SJCRH30 (cell line): ENCODE results near the gene LTF. TPM values are rescaled to one million over a fixed set of nuclear protein-coding genes. Genes with fewer than 3 reads are reported as not detected.
"Not testable (repeated sequence)": the region's sequence is repeated elsewhere in the genome, so short reads cannot be mapped to it uniquely, and the experiment has no call there.

Source experiments
- DNase-seq, 2 experiments: peaks; one replicate each; pipeline ENCODE4 v3.0.0-alpha.2; 2015 to 2020
- H3K27ac ChIP-seq: fragments of 250-450 bp; sonication (Bioruptor Pico); 2 replicates; pipeline ENCODE4 v1.5.1; 2020; ENCODE audit warnings: mild to moderate bottlenecking, moderate library complexity
- H3K27me3 ChIP-seq: fragments of 250-450 bp; sonication (Bioruptor Pico); 2 replicates; pipeline ENCODE4 v1.5.1; 2020; ENCODE audit warnings: mild to moderate bottlenecking, moderate library complexity
- H3K36me3 ChIP-seq: fragments of 250-450 bp; sonication (Bioruptor Pico); 2 replicates; pipeline ENCODE4 v1.5.1; 2020; ENCODE audit warnings: mild to moderate bottlenecking, moderate library complexity
- H3K4me1 ChIP-seq: fragments of 250-450 bp; sonication (Bioruptor Pico); 2 replicates; pipeline ENCODE4 v1.5.1; 2020; ENCODE audit warnings: mild to moderate bottlenecking, moderate library complexity
- H3K4me3 ChIP-seq: fragments of 250-450 bp; sonication (Bioruptor Pico); 2 replicates; pipeline ENCODE4 v1.5.1; 2020; ENCODE audit warnings: mild to moderate bottlenecking, moderate library complexity
- H3K9me3 ChIP-seq: fragments of 250-450 bp; sonication (Bioruptor Pico); replicated peaks from 2 replicates; pipeline ENCODE4 v1.5.1; 2020; ENCODE audit warnings: mild to moderate bottlenecking, moderate library complexity
- total RNA-seq: library from RNA; depleted of rRNA; stranded (reverse); fragments of >200 nt; shearing (Covaris generic); gene quantifications from 2 replicates; pipeline ENCODE4 v1.2.3, GENCODE V29; 2014

The LTF gene
- total RNA-seq, 1 experiment from 2014 or later: not detected

DNA sequence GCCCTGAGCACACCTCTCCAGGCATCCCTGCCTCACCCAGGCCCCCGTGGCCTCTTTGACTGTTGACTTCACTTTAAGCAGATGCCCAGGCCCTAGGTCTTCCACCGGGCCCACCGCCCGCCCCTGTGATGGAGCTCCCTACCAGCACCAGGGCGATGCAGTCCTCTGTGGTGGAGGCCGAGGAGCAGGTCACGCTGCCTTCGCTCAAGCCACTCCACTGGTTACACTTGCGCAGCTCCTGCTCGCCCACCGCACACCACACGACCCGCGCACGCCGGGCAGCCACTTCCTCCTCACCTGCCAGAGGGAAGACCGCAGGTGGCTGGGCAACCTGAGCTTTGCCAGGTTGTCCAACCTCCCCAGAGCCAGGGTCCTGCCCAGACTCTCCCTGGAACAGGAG, 16.0 kb downstream of the LTF start:
- no peak for DNase-seq
- Histone ChIP-seq H3K9me3 (no peaks in the 10 kb centered on the region), H3K4me1 (no peaks in the 10 kb centered on the region), H3K4me3 (no peak overlapping the region), H3K27ac (no peak overlapping the region), H3K27me3 (no peaks in the 10 kb centered on the region), H3K36me3 (no peaks in the 10 kb centered on the region)

DNA sequence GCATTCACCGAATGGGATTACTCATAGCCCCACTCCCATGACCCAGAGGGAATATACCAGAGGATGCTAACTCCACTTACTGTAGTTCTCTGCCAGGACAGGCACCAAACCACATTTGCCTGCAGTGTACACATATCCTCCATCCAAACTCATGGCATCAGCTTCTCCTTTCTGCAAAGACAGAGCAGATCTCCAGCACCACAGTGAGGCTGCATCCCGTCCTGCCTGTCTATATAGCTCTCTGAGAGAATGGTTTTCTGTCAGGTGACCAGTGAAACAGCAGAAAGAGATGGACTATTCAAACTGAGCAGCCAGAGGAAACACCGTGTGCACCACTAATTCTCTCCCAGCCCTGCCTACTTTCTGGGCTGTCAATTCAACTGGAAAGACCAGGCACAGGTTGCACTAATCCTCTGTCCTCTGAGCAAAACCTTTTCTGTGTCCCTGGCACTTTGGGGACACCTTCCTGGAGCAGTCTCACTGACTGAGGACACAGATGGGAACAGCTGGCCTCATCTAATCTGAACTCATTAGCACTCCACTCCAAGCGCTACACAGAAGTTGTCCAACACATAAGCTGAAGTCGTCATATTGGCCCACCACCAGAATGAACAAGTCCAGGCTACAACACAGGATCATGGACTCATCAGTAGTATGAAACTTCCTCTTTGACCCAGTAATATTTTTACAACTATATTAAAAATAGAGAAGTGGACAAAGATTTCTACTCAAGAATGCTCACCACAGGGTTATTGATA, 17.3 kb downstream of the LTF start:
- H3K4me1 ChIP-seq: no peaks in the 10 kb centered on the region
- H3K4me3 ChIP-seq: no peak overlapping the region
- H3K27me3 ChIP-seq: no peaks in the 10 kb centered on the region
- no peaks in the 10 kb centered on the region for H3K36me3 ChIP-seq
- no peak for DNase-seq
- no peak overlapping the region for H3K27ac ChIP-seq
- no peaks in the 10 kb centered on the region for H3K9me3 ChIP-seq

DNA sequence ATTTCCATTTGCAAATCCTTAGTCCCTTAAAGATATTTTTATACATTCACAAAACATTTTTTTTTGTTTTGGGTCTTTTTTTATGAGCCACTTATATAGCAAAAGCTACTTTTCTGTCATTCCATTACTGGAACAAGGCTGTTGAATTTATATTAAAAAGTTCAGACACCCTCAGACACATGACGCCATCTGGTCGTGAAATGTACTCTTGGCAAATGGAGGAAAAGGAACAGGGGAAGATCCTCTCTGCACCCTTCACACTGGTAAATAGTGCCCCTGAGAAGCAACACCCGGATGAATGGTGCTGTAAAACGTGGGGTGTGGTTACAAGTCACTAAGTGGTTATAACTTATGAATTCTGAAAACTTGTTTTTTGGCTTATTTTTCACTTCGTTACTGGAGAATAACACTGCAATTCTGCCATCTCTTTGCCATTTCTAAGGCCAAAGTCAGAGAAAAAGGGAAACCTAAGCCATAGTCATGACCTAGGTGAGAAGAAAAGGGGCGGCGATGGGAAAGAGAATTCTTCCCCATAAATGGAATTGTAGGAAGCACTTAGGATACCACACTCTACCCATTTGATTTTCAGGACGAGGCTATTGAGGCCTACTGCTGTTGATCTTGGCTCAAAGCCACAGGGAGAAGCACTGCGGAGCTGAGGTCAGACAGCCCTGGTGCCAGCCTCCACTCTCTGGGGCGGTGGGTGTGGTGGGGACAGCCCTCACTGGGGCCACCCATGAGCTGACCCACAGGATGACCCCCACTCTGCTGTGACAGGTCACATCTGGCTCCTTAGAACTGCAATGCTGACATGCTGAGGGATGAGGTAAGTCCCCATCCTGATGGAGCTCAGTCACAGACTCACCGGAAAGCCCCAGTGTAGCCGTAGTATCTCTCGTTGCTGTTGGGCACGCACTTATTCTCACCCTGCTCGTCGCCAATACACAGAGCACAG, 21.9 kb downstream of the LTF start:
- Histone ChIP-seq H3K36me3 (no peaks in the 10 kb centered on the region), H3K27me3 (no peaks in the 10 kb centered on the region), H3K4me3 (no peak overlapping the region), H3K4me1 (no peaks in the 10 kb centered on the region), H3K9me3 (no peaks in the 10 kb centered on the region), H3K27ac (no peak overlapping the region)
- no peak for DNase-seq

DNA sequence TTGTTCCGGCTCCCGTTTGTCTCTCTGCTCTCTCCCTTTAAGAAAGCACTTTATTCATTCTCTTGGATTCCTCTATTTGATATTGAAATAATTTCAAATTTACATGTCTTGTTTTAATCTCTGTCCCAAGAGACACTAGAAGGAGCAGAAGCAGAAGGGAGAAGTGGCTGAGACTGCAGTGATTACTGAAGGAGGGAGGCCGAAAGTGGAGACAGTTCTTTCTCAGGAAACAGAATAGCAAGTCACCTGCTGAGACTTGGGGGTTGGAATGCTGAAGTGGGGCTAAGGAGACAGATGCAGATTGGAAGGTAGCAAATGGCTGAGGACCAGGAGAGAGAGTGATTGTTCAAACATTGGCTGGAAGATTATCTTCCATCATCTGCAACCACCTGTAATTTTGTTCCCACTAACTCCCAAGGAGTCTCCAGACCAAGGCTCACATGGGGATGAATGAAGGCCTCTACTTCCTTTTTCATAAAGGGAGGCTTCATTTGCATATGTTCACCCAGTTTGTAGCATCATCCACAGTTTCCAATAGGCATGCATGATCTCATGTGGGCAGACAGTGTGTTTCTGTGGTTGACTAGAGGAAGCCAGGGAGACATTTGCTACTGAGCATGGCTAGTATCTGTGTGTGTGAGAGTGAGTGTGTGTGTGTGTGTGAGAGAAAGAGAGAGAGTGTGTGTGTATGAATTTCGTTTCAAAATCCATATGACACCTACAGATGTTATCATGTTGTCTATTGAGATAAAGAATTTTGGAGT, 24.0 kb downstream of the LTF start:
- no peaks in the 10 kb centered on the region for H3K27me3 ChIP-seq
- no peak for DNase-seq
- no peaks in the 10 kb centered on the region for H3K36me3 ChIP-seq
- H3K9me3 ChIP-seq: no peaks in the 10 kb centered on the region
- H3K4me3 ChIP-seq: no peak overlapping the region
- H3K4me1 ChIP-seq: no peaks in the 10 kb centered on the region
- no peak overlapping the region for H3K27ac ChIP-seq

DNA sequence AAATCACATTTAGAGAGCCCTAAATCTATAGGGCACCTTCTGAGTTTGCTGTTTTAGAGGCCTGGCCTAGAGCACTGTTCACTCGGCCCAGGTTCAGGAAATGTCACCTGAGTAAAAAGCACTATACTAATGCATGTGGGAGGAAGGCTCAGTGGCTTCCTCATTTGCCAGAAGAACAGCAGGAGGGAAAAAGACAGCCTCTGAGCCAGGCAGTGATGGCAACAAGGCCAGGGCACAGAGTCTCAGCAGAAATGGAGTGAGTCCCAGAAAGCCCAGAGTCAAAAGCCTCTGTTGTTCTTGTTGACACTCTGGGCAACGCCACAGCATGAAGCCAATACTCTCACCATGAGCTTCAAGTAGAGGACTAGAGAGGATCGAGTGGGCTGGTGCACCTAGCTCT, 25.9 kb downstream of the LTF start:
- Histone ChIP-seq H3K4me3 (no peak overlapping the region), H3K4me1 (no peaks in the 10 kb centered on the region), H3K9me3 (no peaks in the 10 kb centered on the region), H3K27me3 (no peaks in the 10 kb centered on the region), H3K27ac (no peak overlapping the region), H3K36me3 (no peaks in the 10 kb centered on the region)
- DNase-seq: no peak

DNA sequence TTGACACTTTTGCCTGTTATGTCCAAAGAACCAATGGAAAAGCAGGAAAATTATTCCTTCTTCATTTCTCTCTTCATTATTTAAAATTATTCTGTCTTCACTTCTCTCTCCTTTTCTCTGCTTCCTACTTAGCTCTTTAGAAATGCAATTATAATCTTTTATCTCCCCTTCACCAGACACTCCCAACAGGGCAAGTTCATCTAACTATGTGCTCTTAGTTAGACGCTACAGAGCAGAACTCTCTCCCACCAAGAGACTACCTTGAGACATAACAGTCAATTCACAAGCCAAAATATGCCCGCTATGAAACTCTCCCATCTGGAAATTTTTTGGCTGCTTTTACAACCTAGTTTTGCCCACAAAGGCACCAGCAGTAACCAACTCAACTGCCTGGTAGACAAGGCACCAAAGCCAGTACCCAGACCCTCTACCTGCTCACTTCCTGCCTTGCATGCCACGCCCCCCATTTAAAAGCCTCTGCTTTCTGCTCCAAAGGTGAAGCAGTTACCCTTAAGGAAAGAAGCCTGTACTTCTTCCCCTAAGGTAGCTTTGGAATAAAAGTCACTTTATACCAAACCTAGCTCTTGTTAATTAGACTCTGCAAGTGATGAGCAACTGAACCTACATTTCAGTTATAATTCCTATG, 29.5 kb downstream of the LTF start:
- H3K27me3 ChIP-seq: no peaks in the 10 kb centered on the region
- H3K27ac ChIP-seq: no peak overlapping the region
- DNase-seq: no peak
- H3K4me1 ChIP-seq: no peaks in the 10 kb centered on the region
- no peaks in the 10 kb centered on the region for H3K9me3 ChIP-seq
- no peak overlapping the region for H3K4me3 ChIP-seq
- H3K36me3 ChIP-seq: no peaks in the 10 kb centered on the region

DNA sequence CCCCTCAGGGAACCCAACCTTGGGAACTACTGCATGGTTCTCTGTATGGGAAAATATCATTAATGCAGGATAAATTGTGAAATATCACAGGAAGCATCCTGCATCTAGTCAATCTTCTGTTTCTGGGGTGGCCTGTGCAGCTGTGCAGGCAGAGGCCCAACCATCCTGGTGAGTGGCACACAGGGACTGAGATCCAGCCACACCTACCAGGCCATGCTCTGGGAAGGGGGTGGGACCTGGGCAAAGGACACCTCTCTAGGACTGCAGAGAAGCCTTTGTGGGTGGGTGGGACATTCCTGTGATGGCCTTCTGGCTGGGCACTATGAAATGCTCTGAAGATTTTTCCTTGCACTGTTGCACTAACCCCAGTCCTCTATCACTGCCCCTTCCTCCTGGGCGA, 30.9 kb downstream of the LTF start:
- no peak for DNase-seq
- no peak overlapping the region for H3K4me3 ChIP-seq
- H3K27ac ChIP-seq: no peak overlapping the region
- no peaks in the 10 kb centered on the region for H3K9me3 ChIP-seq
- no peaks in the 10 kb centered on the region for H3K36me3 ChIP-seq
- H3K4me1 ChIP-seq: no peaks in the 10 kb centered on the region
- H3K27me3 ChIP-seq: no peaks in the 10 kb centered on the region

DNA sequence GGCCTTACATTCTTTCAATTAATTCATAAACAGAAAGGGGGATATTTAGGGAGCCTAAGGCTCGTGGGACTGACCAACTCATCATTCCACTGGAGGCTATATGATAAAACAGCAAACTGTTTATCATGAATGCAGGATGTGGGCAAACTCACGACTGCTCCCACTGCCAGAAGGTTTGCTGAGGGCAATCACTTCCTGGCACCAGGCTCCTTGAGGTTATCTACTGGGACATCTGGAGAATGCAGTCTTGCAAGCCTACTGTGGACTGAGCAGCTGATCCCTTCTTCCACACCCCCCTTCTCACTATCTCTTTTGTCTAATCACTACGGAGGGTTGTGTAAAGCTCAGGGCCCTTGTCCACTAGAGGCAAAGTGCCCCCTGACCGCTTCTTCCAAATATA, 31.6 kb downstream of the LTF start:
- H3K36me3 ChIP-seq, H3K4me3 ChIP-seq, H3K27ac ChIP-seq, H3K4me1 ChIP-seq, H3K9me3 ChIP-seq, DNase-seq, H3K27me3 ChIP-seq: not testable (repeated sequence)

DNA sequence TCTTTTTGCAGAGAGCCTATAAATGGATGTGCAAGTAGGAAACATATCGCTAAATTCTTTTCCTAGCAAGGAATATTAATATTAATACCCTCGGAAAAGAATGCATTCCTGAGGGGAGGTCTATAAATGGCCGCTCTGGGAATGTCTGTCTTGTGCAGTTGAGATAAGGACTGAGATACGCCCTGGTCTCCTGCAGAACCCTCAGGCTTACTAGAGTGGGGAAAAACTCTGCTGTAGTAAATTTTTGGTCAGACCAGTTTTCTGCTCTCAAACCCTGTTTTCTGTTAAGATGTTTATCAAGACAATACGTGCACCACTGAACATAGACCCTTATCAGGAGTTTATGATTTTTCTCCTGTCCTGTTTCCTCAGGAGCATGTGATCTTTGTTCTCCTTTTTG, 32.8 kb downstream of the LTF start:
- DNase-seq, H3K4me1 ChIP-seq, H3K9me3 ChIP-seq, H3K36me3 ChIP-seq, H3K27ac ChIP-seq, H3K27me3 ChIP-seq, H3K4me3 ChIP-seq: not testable (repeated sequence)

DNA sequence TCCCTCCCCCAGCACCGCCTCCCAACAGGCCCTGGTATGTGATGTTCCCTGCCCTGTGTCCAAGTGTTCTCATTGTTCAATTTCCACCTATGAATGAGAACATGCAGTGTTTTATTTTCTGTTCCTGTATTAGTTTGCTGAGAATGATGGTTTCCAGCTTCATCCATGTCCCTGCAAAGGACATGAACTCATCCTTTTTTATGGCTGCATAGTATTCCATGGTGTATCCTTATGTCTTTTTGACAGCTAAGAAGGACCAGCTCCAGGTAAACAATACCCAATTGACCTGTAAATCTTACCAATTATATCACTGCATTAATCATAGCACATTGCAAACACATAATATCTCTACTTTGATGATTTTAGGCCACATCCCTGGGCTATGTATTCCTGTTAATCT, 33.8 kb downstream of the LTF start:
- not testable (repeated sequence) for H3K27me3 ChIP-seq, H3K4me3 ChIP-seq, H3K27ac ChIP-seq, H3K9me3 ChIP-seq, DNase-seq, H3K4me1 ChIP-seq, H3K36me3 ChIP-seq

DNA sequence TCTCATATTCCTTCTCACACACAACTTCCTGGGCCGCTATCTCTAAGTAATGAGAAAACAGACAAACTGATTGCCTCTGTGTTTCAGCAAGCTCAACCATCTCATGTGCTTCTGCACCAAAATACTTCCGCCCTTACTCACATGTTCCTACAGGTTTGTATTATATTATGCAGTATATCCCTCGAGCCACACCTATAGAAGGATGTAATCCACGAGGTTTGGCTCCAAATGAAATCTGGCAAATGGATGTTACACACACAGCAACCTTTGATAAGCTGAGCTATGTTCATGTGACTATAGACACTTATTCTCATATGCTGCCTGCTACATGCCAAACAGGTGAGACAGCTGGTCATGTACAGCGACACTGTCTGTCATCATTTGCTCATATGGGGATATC, 35.0 kb downstream of the LTF start:
- Histone ChIP-seq H3K4me3 (no peak overlapping the region), H3K27me3 (no peaks in the 10 kb centered on the region)
- no peak for DNase-seq

DNA sequence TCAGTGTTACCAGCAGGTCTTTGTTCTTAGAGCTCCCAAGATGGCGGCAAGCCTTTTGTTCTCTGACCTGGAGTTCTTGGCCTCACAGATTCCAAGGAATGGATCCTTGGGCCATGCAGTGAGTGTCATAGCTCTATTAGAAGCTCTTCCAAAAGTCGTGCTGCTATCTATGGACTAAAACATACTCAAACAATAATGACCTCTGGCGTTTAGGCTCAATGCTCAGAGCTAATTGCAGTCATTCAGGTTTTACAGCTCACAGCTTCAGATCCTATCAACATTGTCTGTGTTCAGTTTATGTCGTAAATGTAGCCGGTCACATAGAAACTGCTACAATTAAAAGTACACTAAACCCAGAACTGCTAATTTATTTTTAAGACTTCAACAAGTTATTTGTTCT, 35.5 kb downstream of the LTF start:
- no peak overlapping the region for H3K4me3 ChIP-seq
- H3K27me3 ChIP-seq: no peaks in the 10 kb centered on the region
- no peak for DNase-seq
- H3K27ac ChIP-seq: no peak overlapping the region
- no peaks in the 10 kb centered on the region for H3K4me1 ChIP-seq
- H3K9me3 ChIP-seq: no peaks in the 10 kb centered on the region
- H3K36me3 ChIP-seq: no peaks in the 10 kb centered on the region

More for the DNA sequence above, 35.0 kb downstream of the LTF start:
- no peaks in the 10 kb centered on the region for H3K36me3 ChIP-seq
- H3K27ac ChIP-seq: no peak overlapping the region
- H3K9me3 ChIP-seq: no peaks in the 10 kb centered on the region
- no peaks in the 10 kb centered on the region for H3K4me1 ChIP-seq

DNA sequence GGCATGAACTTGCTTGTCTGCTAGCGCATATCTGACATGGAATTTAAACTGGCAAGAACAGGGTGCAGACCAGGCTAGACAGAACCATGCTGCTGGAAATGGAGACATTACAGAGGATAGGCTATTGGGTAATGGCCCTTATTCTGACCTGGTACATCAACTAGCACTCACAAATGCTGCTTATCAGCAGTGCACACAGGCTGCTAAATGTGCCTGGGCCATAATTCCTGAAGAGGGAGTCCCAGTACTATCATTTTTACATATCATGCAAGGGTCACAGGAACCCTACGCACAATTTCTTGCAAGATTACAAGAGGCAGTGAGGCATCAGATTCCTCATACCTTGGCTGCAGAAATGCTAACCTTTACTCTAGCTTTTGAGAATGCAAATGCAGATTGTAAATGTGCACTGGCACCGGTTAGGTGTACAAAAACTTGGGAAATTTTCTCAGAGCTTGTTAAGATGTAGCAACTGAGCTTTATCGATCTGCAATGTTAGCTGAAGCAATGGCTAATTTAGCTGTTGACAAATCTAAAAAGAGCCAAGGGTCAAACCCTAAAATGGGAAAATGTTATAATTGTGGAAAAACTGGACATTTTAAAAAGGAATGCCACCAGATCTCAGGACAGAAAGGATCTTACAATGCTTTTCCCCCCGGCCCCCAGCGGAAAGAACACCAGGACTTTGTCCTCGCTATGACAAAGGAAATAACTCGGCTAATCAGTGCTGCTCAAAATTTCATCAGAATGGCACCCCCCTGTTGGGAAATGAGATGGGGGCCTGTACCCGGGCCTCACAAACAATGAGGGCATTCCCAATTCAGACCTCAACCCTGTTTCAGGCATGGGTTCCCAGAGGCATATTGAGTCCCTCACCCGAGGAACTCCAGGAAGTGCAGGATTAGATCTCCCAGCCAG, 36.5 kb downstream of the LTF start:
- no peaks in the 10 kb centered on the region for H3K9me3 ChIP-seq
- peak in 1 of 2 experiments; percentile 4 for DNase-seq
- no peak overlapping the region for H3K27ac ChIP-seq
- H3K4me1 ChIP-seq: no peaks in the 10 kb centered on the region
- no peak overlapping the region for H3K4me3 ChIP-seq
- no peaks in the 10 kb centered on the region for H3K27me3 ChIP-seq
- H3K36me3 ChIP-seq: no peaks in the 10 kb centered on the region

DNA sequence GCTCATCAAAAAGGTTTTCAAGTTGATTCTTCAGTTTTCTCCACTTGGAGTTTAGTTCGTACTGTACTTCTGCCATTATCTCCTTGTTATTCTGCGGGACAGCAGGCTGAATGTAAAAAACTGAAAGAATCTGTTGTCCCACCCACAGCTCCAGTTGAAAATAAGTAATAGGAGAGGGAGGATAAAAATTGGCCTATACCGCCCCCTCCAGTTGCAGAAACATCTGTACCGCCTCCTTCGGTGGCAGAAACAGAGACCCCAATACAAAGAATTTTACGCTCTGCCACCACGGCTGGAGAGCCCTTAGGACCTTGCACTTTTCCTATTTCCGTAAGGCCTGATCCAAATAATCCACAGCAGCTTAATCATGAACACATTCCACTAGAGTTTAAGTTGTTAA, 37.3 kb downstream of the LTF start:
- H3K36me3 ChIP-seq, H3K9me3 ChIP-seq, DNase-seq, H3K27ac ChIP-seq, H3K4me1 ChIP-seq, H3K27me3 ChIP-seq, H3K4me3 ChIP-seq: not testable (repeated sequence)
